NCI-H2171 (cell line): Measurements from ENCODE around the gene DCTN2.
"Not testable (repeated sequence)": the region's sequence is repeated elsewhere in the genome, so short reads cannot be mapped to it uniquely, and the experiment has no call there.

Experiments used
- DNase-seq: peaks from one replicate; lab custom pipeline; 2025; lab: John Stamatoyannopoulos, UW

DCTN2 gene

DNA sequence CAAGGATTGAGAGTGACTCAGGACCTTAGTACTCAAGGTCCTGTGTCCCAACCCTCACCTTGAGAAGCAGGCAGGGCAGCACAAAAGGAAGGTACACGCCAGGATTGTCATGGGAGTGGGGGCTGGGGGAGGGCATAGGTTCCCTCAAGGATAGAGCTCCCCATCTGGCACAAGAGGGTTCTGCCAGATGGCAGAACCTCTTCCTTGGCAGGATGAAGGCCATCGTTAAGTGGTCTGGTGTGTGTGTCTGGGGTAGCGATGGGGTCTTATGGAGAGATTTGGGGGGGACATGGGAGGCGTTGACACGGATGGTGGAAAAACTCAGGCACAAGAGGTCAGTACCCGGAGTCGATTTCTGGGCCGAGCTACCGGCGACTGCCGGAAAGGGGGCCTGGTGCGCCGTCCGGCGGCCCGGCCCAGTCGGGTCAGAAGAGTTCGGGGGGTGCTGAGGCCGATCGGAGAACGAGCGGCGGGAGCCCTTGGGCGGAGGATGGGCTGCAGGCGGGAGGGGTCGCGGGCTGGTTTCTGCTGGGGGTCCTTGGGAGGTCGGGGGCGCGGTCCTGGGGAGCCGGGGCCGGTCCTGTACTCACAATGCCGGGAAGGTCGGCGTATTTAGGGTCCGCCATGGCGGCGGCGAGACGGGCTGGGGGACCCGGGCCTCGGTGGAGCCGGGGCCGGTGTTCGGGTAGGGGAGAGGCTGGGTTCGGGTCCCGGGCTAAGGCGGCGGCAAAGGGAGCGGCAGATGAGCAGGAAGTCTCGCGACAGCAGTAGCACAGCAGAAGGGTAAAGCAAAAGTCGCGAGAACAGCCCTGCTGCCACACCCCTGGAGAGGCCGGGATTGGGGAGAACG is at the start of gene DCTN2:
DCTN2 (minus strand) TSS at position 755 of the 850 bp plus-strand sequence; CDS start at position 626, 129 bp downstream.
- peak; percentile 95 for DNase-seq

DNA sequence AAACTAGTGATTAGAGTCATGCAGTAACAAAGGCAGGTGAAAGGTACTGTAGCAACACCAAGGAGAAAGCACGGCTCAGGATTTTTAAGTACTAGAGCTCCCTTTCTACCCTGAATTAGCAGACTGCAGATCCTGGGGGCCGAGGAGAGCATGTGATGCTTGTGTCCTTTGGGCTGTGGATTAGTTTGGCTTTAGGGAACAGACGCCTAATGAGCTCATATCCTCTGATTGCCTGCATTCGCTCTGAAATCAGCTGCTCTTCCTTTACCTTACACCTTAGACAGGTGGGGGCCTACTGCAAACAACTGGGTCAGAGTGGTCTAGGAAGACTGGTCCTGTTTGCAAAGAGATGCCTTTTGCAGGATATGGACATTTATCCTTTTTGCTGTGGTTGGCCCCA is 46.2 kb upstream of the DCTN2 start:
- DNase-seq: no peak

- DNase-seq: peak; percentile 3
Observed at GRCh38 chr12:57592551-57593165, 45.7 kb upstream of the DCTN2 start.

GRCh38 chr12:57591782-57592325 is 44.9 kb upstream of the DCTN2 start:
- no peak for DNase-seq

DNA sequence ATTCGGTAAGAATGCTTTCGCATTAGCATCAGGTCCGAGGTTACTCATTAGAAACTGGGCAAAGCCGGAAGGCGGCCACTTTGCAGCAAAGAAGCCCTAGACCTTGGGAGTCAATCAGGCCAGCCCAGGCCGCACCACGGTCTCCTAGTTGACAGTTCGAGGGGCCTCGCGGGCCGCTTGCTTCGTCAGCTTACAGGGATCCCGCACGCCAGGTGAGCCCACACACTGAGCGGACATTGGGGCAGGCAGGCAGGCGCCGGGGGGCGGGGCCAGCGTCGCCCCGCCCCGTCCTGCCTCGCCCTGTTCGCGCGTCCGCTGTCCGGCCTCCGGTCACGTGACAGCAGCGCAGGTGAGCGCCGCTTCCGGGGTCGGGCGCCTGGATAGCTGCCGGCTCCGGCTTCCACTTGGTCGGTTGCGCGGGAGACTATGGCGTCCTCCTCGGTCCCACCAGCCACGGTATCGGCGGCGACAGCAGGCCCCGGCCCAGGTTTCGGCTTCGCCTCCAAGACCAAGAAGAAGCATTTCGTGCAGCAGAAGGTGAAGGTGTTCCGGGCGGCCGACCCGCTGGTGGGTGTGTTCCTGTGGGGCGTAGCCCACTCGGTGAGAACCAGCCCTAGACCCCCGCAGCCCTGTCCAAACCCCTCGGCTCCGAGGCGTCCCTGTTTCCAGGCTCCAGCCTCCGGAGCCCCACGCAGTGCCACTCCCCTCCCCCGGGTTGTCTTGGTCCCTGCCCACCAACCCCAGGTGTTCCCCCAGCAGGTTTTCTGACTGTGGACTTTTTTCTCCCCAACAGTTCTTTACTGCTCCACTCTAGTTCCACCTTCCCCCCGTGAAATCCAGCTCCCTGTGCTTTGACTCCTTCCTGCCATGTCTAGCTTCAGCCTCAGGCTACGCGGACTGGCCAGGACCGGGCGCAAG is 44.1 kb upstream of the DCTN2 start, which contains the start of gene PIP4K2C:
PIP4K2C (plus strand) TSS at position 329 of the 918 bp plus-strand sequence; CDS start at position 427, 98 bp downstream.
- DNase-seq: peak; percentile 73

DNA sequence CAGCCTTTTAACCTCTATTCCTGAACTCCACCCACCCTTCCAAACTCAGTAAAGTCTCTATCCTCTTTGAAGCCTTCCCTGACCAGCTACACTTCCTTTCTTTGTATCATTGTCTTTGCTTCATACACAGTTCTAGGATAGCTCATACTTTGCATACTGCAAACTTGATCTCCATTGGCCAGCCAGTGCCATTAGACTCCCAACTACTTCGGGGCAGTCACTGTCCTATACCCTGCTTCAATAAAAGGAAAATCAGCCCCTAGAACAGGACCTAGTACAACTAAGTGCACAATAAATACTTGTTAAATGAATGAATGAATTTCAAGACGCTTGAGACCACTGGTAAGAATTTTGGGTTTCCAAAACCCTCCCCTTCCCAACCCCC is 43.5 kb upstream of the DCTN2 start:
- no peak for DNase-seq

GRCh38 chr12:57588951-57589610 is 42.1 kb upstream of the DCTN2 start:
- DNase-seq: not testable (repeated sequence)

DNA sequence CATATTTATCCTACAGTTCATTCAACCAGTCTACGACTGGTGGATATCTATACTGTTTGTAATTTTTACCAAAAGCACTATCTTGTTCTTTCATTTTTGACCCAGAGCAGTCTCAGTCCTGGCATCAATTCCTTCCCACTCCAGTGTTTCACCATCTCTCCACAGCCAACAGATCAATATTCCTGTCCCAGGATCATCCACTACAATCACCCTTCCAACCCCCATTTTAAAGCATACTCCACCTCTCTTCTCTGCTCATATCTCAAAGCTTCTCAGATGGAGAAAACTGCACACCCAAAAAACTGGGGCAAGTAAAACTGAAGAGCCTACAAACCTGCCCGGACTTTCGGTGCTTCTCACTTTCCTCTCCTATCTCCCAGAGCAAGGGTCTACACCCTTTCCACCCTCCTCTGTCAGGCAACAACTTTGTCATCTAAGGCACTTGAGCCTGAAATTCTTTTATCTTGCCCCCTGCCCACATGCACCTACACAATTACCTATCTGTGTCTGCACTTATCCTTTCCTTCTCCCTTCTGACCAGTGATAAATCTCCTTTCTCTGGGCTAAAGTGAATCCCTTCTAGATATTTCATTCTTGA is 39.9 kb upstream of the DCTN2 start:
- DNase-seq: no peak

GRCh38 chr12:57586128-57586527 is 39.1 kb upstream of the DCTN2 start:
- DNase-seq: no peak

- no peak for DNase-seq
Observed at GRCh38 chr12:57585156-57585555, 38.2 kb upstream of the DCTN2 start.

- DNase-seq: no peak
Observed at GRCh38 chr12:57584690-57585089, 37.7 kb upstream of the DCTN2 start.

- DNase-seq: no peak
Observed at GRCh38 chr12:57584050-57584449, 37.1 kb upstream of the DCTN2 start.

GRCh38 chr12:57583008-57583831 is 36.2 kb upstream of the DCTN2 start:
- peak; percentile 77 for DNase-seq

- DNase-seq: no peak
Observed at GRCh38 chr12:57582440-57582839, 35.4 kb upstream of the DCTN2 start.

DNA sequence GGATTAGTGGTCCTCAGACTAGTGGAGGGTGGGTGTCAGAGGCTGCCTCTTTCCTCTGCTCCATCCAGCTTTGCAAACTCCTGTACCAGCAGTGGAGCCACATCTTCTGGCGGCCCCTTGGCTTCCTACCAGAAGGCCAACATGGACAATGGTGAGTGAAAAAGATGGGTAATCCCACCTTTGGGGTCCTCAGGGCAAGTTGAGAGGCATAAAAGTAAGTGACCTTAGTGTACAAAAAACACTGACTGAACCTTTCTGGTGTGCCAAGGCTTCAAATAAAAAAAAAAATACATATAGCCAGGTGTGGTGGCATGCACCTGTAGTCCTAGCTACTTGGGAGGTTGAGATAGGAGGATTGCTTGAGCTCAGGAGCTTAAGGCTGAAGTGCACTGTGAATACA is 34.8 kb upstream of the DCTN2 start:
- no peak for DNase-seq

DNA sequence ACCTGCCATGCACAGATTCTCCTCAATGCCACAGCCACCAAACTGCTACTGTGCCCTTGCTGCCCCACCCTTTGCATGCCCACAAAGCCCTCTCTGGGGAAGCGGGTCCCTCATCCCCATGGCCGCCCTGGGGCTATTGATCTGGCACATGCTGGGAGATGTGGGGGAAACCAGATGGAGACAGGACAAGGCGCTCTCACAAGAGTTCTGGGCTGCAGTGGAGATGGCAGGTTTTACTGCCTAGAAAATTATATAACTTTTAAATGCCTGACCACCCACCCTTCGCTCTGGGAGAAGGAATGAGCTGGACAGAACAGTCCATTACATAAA is 33.4 kb upstream of the DCTN2 start:
- DNase-seq: no peak

DNA sequence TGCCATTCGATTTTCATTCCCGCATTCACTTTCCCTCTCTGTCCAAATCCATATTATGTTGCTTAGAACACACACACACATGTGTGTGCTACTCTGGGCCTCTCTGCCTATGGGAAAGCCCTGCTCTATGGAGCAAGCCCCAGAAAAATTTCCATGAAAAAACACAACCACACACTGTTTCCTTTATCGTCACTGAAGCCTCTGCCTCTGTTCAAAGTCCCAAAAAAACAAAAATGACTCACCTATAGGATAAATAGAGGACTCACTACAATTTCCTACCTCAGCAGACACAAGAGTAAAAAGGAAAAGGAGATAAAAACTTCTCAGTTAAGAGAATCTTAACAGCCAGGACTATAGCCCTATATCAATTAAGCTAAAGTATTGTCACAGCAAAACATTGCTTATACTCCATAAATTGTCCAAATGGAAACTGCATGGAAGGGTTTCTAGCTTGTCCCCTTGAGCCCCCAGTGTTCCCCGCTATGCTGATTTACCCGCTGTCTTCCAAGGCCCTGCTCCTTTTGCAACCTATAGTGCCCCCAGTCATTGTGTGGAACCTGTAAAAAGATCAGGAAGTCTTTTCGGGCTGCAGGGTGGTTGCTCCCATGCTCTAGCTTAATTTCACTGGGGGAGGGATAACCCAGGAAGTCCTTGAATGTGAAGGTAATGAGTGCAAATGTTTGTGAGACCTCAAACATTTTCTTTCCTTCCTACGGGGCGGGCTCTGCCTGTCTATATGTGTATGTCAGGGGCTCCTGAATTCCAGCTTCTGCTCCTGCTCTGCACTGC is 32.9 kb upstream of the DCTN2 start:
- no peak for DNase-seq

DNA sequence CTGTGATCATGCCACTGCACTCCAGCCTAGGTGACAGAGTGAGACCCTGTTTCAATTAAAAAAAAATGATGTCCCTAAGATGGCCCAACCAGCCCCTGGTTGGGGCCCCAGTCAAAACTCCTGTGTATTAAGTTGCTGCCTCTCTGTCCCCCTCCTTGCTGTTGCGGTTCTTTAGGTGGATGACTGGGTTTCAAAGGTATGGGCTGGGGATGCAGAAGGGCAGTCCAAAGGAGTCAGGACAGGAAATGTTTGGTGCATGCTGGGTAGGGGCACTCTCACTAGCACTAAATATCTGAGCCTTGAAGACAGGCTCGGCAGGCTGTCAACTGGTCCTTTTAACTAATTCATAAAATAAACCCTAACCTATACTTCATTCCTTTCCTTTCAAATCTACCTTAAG is 32.0 kb upstream of the DCTN2 start:
- no peak for DNase-seq

DNA sequence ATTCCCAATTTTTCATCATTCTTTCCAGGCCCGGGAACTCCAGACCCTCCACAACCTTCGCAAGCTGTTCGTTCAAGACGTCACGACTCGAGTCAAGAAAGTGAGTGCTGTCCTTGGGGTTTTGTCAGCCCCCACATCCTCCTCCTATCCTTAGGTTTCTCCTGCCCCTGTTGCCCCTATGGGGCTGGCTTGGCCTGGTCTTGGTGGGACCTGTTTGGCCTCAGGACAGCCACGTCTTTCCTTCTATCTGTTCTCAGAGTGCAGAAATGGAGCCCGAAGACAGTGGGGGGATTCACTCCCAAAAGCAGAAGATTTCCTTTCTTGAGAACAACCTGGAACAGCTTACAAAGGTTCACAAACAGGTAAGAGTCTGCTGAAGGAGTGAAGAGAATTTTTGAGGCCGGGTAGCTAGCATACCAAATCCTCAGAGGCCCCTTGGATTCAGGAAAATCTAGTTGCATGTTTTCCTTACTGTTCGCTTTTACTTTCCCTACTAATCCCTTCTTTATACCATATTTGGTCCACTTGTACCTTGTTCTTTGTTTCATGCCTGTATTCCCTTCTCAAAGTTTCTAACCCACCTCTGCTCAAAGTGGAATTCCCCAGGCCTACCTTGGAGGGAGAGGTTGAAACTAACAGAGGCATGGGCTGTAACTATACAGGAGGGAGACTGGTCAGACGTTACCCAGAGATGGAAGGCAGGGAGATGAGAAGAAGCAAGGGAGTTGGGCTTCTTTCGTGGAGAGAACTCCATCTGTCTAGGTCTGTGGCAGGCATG is 31.2 kb upstream of the DCTN2 start:
- no peak for DNase-seq
